Upper lobe of right lung (tissue), 1 donor: ENCODE data around the gene GNA14. TPM values are rescaled to one million over a fixed set of nuclear protein-coding genes. Genes with fewer than 3 reads are reported as not detected.
A peak's percentile ranks its signal among the peaks of the same experiment; 100 is the strongest.
"Not testable (repeated sequence)": the region's sequence is repeated elsewhere in the genome, so short reads cannot be mapped to it uniquely, and the experiment has no call there.

Experiments used
- ATAC-seq: fragments of 200-7000 bp; cut with Tn5 transposase; one replicate; pipeline ENCODE4 v1.9.1; 2020; ENCODE audit warnings: mild to moderate bottlenecking, moderate library complexity
- DNase-seq: peaks from one replicate; pipeline ENCODE4 v3.0.0-alpha.2; 2020
- H3K27ac ChIP-seq: fragments of 200-600 bp; one replicate; pipeline ENCODE4 v1.8.0; 2022
- H3K27me3 ChIP-seq: fragments of 200-600 bp; one replicate; pipeline ENCODE4 v1.8.0; 2022; ENCODE audit warnings: mild to moderate bottlenecking
- H3K36me3 ChIP-seq: fragments of 200-600 bp; one replicate; pipeline ENCODE4 v1.8.0; 2022
- H3K4me1 ChIP-seq: fragments of 200-600 bp; one replicate; pipeline ENCODE4 v1.8.0; 2022
- H3K4me3 ChIP-seq: fragments of 200-600 bp; one replicate; pipeline ENCODE4 v1.8.0; 2022; ENCODE audit warnings: mild to moderate bottlenecking
- H3K9me3 ChIP-seq: fragments of 200-600 bp; one replicate; pipeline ENCODE4 v1.8.0; 2022
- intact Hi-C: fragments of 100-400 bp; cut with DNase I; formaldehyde crosslinking; loops from one replicate; pipeline ENCODE4 v1.11.0; 2022
- total RNA-seq: library from RNA; stranded (reverse); fragmentation: NEBNext Ultra II Directional; extraction: Animal tissue kit (Norgen Biotek cat#: 25700); gene quantifications from one replicate; pipeline ENCODE4 v1.2.1, GENCODE V29; 2021
- TF ChIP-seq, protein P1 (sequence below): fragments of 200-600 bp; IDR thresholded peaks from one replicate; pipeline ENCODE4 v1.8.0; 2022; ENCODE audit warnings: antibody characterized with exemption
- donor health status: DM: no; HTN: yes; CAD: no; lungs with severe emphysema.

GNA14 gene
- total RNA-seq, 1 donor from 2014 or later: 15.7 TPM

DNA sequence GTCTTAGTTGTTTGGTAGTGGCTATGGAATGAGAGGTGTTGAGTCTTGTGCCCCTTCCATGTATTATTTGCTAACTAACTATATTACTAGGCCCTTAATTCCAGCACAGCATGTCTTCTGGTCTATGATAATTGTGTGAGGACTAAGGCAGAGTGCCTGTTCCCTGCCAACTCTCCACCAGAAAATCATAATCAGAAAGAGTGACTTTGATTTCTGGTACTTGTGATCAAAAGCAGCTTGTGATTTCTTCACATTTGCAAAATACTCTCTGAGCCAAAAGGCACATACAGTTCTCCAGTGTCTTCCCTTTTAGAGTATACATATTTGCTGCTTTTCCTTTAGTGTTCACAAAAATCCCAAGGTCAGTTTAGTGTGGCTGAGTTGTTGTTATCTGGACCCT, 229.9 kb downstream of the GNA14 start:
- TF ChIP-seq, protein P1, sequence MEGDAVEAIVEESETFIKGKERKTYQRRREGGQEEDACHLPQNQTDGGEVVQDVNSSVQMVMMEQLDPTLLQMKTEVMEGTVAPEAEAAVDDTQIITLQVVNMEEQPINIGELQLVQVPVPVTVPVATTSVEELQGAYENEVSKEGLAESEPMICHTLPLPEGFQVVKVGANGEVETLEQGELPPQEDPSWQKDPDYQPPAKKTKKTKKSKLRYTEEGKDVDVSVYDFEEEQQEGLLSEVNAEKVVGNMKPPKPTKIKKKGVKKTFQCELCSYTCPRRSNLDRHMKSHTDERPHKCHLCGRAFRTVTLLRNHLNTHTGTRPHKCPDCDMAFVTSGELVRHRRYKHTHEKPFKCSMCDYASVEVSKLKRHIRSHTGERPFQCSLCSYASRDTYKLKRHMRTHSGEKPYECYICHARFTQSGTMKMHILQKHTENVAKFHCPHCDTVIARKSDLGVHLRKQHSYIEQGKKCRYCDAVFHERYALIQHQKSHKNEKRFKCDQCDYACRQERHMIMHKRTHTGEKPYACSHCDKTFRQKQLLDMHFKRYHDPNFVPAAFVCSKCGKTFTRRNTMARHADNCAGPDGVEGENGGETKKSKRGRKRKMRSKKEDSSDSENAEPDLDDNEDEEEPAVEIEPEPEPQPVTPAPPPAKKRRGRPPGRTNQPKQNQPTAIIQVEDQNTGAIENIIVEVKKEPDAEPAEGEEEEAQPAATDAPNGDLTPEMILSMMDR: no peak
- H3K36me3 ChIP-seq: no peaks in the 10 kb centered on the region
- no peaks in the 10 kb centered on the region for H3K9me3 ChIP-seq
- H3K4me1 ChIP-seq: no peaks in the 10 kb centered on the region
- H3K27me3 ChIP-seq: no peaks in the 10 kb centered on the region
- H3K27ac ChIP-seq: peak overlapping the region; percentile 43
- intact Hi-C loops: no loop called here
- DNase-seq (no peak), ATAC-seq (peak; percentile 17)
- H3K4me3 ChIP-seq: no peak overlapping the region

DNA sequence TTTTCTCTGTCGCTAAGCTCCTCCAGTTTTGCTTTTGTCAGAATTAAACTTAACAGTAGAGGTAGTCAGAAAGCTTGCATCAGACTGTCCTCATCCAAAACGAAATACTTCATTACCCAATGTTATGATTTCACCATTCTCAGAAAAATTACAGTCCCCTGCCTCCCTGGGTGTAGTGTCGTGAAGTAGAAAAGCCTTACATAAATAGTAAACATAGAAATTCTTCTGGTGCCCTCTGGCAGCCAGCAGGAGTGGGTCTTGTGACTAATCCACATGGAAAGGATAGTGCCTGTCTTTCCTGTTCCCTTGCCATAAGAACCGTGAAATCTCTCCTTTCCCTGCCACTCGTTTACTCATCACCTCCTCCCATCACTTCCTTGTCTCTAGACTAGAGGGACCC, 230.6 kb downstream of the GNA14 start:
- Histone ChIP-seq H3K9me3 (no peaks in the 10 kb centered on the region), H3K4me1 (no peaks in the 10 kb centered on the region), H3K27me3 (no peaks in the 10 kb centered on the region), H3K27ac (peak overlapping the region; percentile 43), H3K36me3 (no peaks in the 10 kb centered on the region), H3K4me3 (no peak overlapping the region)
- DNase-seq: no peak
- intact Hi-C loops: no loop called here
- peak; percentile 82 for ATAC-seq
- TF ChIP-seq, protein P1: no peak

DNA sequence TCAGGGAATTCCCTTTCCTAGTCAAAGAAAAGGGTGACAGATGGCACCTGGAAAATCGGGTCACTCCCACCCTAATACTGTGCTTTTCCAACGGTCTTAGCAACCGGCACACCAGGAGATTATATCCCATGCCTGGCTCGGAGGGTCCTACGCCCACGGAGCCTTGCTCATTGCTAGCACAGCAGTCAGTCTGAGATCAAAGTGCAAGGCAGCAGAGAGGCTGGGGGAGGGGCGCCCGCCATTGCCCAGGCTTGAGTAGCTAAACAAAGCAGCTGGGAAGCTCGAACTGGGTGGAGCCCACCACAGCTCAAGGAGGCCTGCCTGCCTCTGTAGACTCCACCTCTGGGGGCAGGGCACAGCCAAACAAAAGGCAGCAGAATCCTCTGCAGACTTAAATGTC, 239.6 kb downstream of the GNA14 start:
- H3K27ac ChIP-seq, H3K9me3 ChIP-seq, H3K4me3 ChIP-seq, ATAC-seq, H3K4me1 ChIP-seq, DNase-seq, intact Hi-C loops, H3K27me3 ChIP-seq: not testable (repeated sequence)
- H3K36me3 ChIP-seq: peaks cover 14% of the 10 kb centered on the region

DNA sequence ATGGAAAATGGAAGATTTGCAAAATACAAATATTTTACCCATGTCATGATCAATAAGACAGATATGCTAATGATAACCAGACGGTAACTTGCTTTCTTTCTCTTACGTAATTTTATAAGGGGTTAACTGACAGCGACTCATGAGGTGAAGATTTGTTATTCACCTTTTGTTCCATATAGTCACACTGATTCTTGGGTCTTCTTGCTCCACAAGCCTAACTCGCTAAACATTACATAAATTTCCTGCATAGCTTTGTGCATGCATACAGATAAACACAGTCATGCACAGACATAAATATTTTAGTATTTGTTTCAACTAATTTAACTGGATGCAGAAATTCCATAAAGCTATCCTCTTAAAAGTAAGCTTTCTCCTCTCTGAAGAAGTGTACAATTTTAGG, 244.9 kb downstream of the GNA14 start:
- H3K4me3 ChIP-seq: no peak overlapping the region
- H3K27ac ChIP-seq: no peak overlapping the region
- H3K9me3 ChIP-seq: no peaks in the 10 kb centered on the region
- no peaks in the 10 kb centered on the region for H3K27me3 ChIP-seq
- H3K4me1 ChIP-seq: no peaks in the 10 kb centered on the region
- ATAC-seq (no peak), DNase-seq (no peak)
- intact Hi-C loops: no loop called here
- TF ChIP-seq, protein P1: no peak
- H3K36me3 ChIP-seq: peaks cover 14% of the 10 kb centered on the region

DNA sequence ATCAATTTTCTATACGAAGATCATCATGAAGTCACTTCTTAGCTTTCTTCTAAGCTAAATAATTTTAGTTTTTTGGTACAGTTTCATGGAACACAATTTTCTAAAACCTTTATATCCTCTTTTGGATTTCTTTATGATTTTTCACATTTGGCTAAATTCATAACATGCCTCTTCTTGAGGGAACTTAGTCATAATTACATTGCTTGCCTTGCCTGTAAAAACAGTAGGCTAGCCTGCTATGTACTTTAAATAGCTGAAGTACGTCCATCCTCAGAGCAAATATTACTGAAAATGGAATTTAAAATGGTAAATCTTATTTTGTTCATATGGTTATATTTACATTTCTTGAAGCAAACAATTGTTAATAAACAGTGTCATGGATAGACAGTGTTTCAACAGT, 245.8 kb downstream of the GNA14 start:
- H3K27me3 ChIP-seq: no peaks in the 10 kb centered on the region

DNA sequence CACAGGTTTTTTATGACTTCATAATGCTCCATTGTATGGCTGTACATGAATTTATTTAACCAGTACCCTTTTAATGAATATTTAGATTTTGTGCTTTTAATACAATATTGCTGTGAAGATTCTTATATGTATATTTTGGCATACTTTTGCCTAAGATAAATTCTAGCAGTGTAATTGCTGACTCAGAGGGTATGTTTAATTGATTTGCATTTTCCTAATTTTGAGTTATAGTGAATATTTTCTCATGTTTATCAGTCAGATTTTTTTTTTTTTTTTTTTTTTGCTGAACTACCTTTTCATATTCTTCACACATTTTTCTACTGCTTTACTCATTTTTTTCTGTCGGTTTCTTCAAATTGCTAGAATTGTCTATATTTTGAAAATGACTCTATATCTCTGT, 248.2 kb downstream of the GNA14 start:
- intact Hi-C loops: no loop called here
- Histone ChIP-seq H3K27me3 (no peaks in the 10 kb centered on the region), H3K36me3 (no peaks in the 10 kb centered on the region), H3K27ac (no peak overlapping the region), H3K4me1 (no peaks in the 10 kb centered on the region), H3K4me3 (no peak overlapping the region), H3K9me3 (no peaks in the 10 kb centered on the region)
- ATAC-seq (no peak), DNase-seq (no peak)
- TF ChIP-seq, protein P1: no peak

More for the DNA sequence above, 245.8 kb downstream of the GNA14 start:
- no peak for ATAC-seq
- Histone ChIP-seq H3K36me3 (peaks cover 11% of the 10 kb centered on the region), H3K4me3 (no peak overlapping the region), H3K9me3 (no peaks in the 10 kb centered on the region), H3K4me1 (no peaks in the 10 kb centered on the region), H3K27ac (no peak overlapping the region)
- intact Hi-C loops: no loop called here
- DNase-seq: no peak
- TF ChIP-seq, protein P1: no peak

DNA sequence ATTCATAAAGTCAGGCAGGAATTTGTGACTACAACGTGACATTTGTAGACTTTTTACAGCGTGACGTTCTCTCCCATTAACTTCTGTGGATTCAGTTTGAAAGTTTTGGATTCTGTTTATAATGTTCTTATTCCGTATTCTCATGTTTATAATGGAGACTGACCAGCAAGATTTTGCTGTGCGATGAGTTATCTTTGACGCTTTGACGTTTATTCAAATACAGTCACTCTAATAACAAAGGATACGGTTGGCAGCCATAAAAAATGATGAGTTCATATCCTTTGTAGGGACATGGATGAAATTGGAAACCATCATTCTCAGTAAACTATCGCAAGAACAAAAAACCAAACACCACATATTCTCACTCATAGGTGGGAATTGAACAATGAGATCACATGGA, 249.5 kb downstream of the GNA14 start:
- DNase-seq, H3K4me3 ChIP-seq, H3K27ac ChIP-seq, H3K9me3 ChIP-seq, H3K27me3 ChIP-seq, H3K36me3 ChIP-seq, intact Hi-C loops, H3K4me1 ChIP-seq, ATAC-seq: not testable (repeated sequence)
